LNCaP clone FGC (cell line): ENCODE data around the gene RASSF7.
A peak's percentile ranks its signal among the peaks of the same experiment; 100 is the strongest.

Experiments
- DNase-seq: peaks from one replicate; pipeline ENCODE4 v3.0.0-alpha.2; 2011; ENCODE audit warnings: low read depth
- H3K4me3 ChIP-seq: 2 replicates; pipeline ENCODE4 v1.5.1; 2011; ENCODE audit warnings: mild to moderate bottlenecking, low read depth, low read length, control low read depth
- CTCF ChIP-seq: IDR thresholded peaks from 2 replicates; pipeline ENCODE4 v1.5.1; 2012; ENCODE audit warnings: mild to moderate bottlenecking; ENCODE audit not compliant: control insufficient read depth, insufficient read depth; ENCODE audit errors: extremely low read depth

Gene RASSF7

GRCh38 chr11:529728-530411 is 30.9 kb upstream of the RASSF7 start:
- no peak for DNase-seq
- no peak for TF ChIP-seq CTCF
- no peak overlapping the region for H3K4me3 ChIP-seq

GRCh38 chr11:530960-531831 is 29.6 kb upstream of the RASSF7 start:
- no peak for TF ChIP-seq CTCF
- no peak for DNase-seq
- H3K4me3 ChIP-seq: no peak overlapping the region

GRCh38 chr11:531919-532526 is 28.7 kb upstream of the RASSF7 start:
- no peak for TF ChIP-seq CTCF
- no peak overlapping the region for H3K4me3 ChIP-seq
- no peak for DNase-seq

GRCh38 chr11:532527-532985 is 28.2 kb upstream of the RASSF7 start:
- no peak overlapping the region for H3K4me3 ChIP-seq
- DNase-seq: no peak
- TF ChIP-seq CTCF: no peak

- no peak for TF ChIP-seq CTCF
- DNase-seq: no peak
- H3K4me3 ChIP-seq: no peak overlapping the region
These were observed 27.7 kb upstream of the RASSF7 start for GRCh38 chr11:532986-533585.

GRCh38 chr11:533586-534395 is 27.0 kb upstream of the RASSF7 start:
- H3K4me3 ChIP-seq: peak overlapping the region; percentile 89
- no peak for DNase-seq
- no peak for TF ChIP-seq CTCF
